GM12878 (cell line): ENCODE data around the gene KIRREL3. TPM values are rescaled to one million over a fixed set of nuclear protein-coding genes. Genes with fewer than 3 reads are reported as not detected.

ENCODE experiments used
- CREB1 ChIP-seq: IDR thresholded peaks from 2 replicates; pipeline ENCODE4 v1.6.1; 2012; ENCODE audit warnings: low read depth, mild to moderate bottlenecking, inconsistent platforms
- EP300 ChIP-seq, 2 experiments: fragments of 150-350 bp in 1 of 2; IDR thresholded peaks; 2 replicates each; pipeline ENCODE4 v1.6.1; 2011 to 2012; ENCODE audit warnings: low read depth in 2 of 2, low read length in 2 of 2, borderline replicate concordance in 1 of 2, improper control_type of control experiment in 1 of 2, inconsistent platforms in 1 of 2; ENCODE audit not compliant: control insufficient read depth in 1 of 2
- IKZF1 ChIP-seq: fragments of 450-650 bp; conservative IDR thresholded peaks from 2 replicates; pipeline ENCODE4 v1.6.1; 2017; ENCODE audit warnings: antibody characterized with exemption, mild to moderate bottlenecking
- MEF2A ChIP-seq: IDR thresholded peaks from 2 replicates; pipeline ENCODE4 v1.6.1; 2011; ENCODE audit warnings: low read depth, mild to moderate bottlenecking, low read length, moderate library complexity; ENCODE audit not compliant: insufficient read depth
- MEF2B ChIP-seq: fragments of 450-650 bp; IDR thresholded peaks from 2 replicates; pipeline ENCODE4 v1.6.1; 2018; ENCODE audit warnings: mild to moderate bottlenecking, moderate library complexity; ENCODE audit not compliant: partially characterized antibody, poor library complexity, severe bottlenecking
- MTA2 ChIP-seq: fragments of 450-650 bp; IDR thresholded peaks from 2 replicates; pipeline ENCODE4 v1.6.1; 2016; ENCODE audit warnings: low read depth, mild to moderate bottlenecking, moderate library complexity
- MTA3 ChIP-seq: IDR thresholded peaks from 2 replicates; pipeline ENCODE4 v1.6.1; 2012; ENCODE audit warnings: low read length, inconsistent platforms, borderline replicate concordance
- NKRF ChIP-seq: fragments of 450-650 bp; conservative IDR thresholded peaks from 2 replicates; pipeline ENCODE4 v1.6.1; 2017; ENCODE audit warnings: mild to moderate bottlenecking, moderate library complexity
- NR2F1 ChIP-seq: fragments of 450-650 bp; conservative IDR thresholded peaks from 2 replicates; pipeline ENCODE4 v1.6.1; 2017; ENCODE audit warnings: mild to moderate bottlenecking
- PKNOX1 ChIP-seq: fragments of 450-650 bp; IDR thresholded peaks from 2 replicates; pipeline ENCODE4 v1.6.1; 2016; ENCODE audit warnings: mild to moderate bottlenecking
- PML ChIP-seq: IDR thresholded peaks from 2 replicates; pipeline ENCODE4 v1.6.1; 2012; ENCODE audit warnings: low read length, inconsistent platforms
- RB1 ChIP-seq: fragments of 450-650 bp; formaldehyde crosslinking; IDR thresholded peaks from 2 replicates; pipeline ENCODE4 v1.6.1; 2017; ENCODE audit warnings: mild to moderate bottlenecking, borderline replicate concordance
- RUNX3 ChIP-seq: IDR thresholded peaks from 2 replicates; pipeline ENCODE4 v1.6.1; 2012; ENCODE audit warnings: low read length, inconsistent platforms
- SMC3 ChIP-seq: IDR thresholded peaks from 2 replicates; pipeline ENCODE4 v1.6.1; 2011; ENCODE audit warnings: low read length, improper control_type of control experiment, borderline replicate concordance
- YY1 ChIP-seq: IDR thresholded peaks from 2 replicates; pipeline ENCODE4 v1.6.1; 2011; ENCODE audit warnings: low read depth, mild to moderate bottlenecking, low read length
- ZBTB40 ChIP-seq: fragments of 450-650 bp; IDR thresholded peaks from 2 replicates; pipeline ENCODE4 v1.6.1; 2016; ENCODE audit warnings: mild to moderate bottlenecking, moderate library complexity, borderline replicate concordance
- ZNF384 ChIP-seq: IDR thresholded peaks from 2 replicates; pipeline ENCODE4 v1.6.1; 2012; ENCODE audit warnings: low read depth, mild to moderate bottlenecking, low read length, improper control_type of control experiment, borderline replicate concordance
- polyA plus RNA-seq, 11 experiments: library from polyadenylated mRNA; depleted of rRNA in 4 of 11; unstranded in 6 of 11; stranded (reverse) in 5 of 11; fragments of >200 nt; fragmentation: Nextera tagmentation in 4 of 11; fragmentation: Illumina TruSeq in 1 of 11; extraction: Ambion mirVana in 4 of 11; extraction: Trizol in 1 of 11; gene quantifications; 1 replicate in 1 of 11; 2 replicates in 10 of 11; pipeline versions ENCODE4 v1.2.1 to v1.2.3, GENCODE V29; 2011 to 2016; ENCODE audit warnings: inconsistent platforms in 2 of 11, missing spikeins in 2 of 11, low read depth in 1 of 11
- total RNA-seq, 4 experiments: library from RNA; depleted of rRNA in 3 of 4; stranded (reverse); fragments of >200 nt in 3 of 4; fragmentation: Illumina TruSeq in 1 of 4; extraction: Trizol in 1 of 4; gene quantifications; 2 replicates each; pipeline versions ENCODE4 v1.2.1 to v1.2.3, GENCODE V29; 2013 to 2021
- TF ChIP-seq, protein P1 (sequence below): IDR thresholded peaks from 2 replicates; pipeline ENCODE4 v1.6.1; 2012; ENCODE audit warnings: low read depth, low read length, improper control_type of control experiment
- TF ChIP-seq, protein P2 (sequence below): fragments of 150-350 bp; IDR thresholded peaks from 2 replicates; pipeline ENCODE4 v1.6.1; 2014; ENCODE audit warnings: mild to moderate bottlenecking, low read depth, low read length

Gene KIRREL3
- total and polyA plus RNA-seq, 10 of the 15 experiments (the other 5 are each of a cell fraction or from before 2014, with no cell fraction given), result under 0.01 TPM; not detected in 9

DNA sequence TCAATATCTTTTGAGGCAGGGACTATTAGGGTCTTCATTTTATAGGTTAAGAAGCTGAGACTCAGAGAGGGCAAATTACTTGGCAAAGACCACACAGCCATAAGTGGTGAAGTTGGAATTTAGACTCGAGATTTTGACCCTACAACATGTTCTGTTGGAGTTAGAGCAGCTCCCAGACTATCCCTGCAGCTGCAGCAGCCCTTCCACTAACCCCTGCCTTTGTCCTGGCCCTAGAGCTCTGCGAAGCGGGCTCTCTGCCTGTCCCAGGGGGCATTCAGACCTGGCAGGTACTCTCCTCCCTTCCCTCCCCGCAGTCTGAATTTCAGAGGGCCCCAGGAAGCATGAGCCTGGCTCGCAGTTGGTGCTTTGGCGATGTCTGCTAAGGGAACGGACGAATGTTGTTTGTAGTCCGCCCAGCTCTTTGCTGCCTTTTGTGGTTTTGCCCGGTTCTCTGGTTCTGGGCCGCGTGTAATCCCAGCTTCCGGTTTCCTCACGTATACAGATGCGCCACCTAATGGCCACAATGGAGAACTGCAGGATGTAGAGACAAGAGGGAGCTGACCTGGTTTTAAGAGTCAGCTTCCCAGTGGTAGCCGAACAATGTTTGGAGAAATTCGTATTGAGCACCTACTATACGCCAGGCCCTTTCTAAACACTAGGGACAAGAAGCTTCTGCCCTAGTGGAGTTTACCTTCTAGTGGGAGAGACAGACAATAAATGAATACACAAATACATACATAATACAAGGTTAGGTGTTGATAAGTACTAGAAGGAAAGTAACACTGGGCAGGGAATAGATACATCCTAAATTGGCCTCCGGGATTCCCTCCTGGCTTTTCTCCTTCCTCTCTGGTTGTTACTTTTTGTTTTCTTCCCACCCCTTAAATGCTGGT, 519.9 kb downstream of the KIRREL3 start (continued):
- TF ChIP-seq ZBTB40 (peak; percentile 28; the same call in 1 of the 2 replicates), NR2F1 (no peak), SMC3 (peak; percentile 87), CREB1 (0 out of 2 replicates have a peak, but pooled peaks have one; percentile 45), IKZF1 (peak; percentile 65), MEF2B (peak; percentile 66), PKNOX1 (peak; percentile 16; the same call in 1 of the 2 replicates), EP300 (IDR thresholded peaks at IDR 0.05; ENCODE audit: borderline replicate concordance in 1 of 2, control insufficient read depth in 1 of 2, low read depth in 2 of 2, low read length in 2 of 2) (no peak), NKRF (no peak), RB1 (peak; percentile 62; the same call in 1 of the 2 replicates), RUNX3 (peak; percentile 88), MTA2 (no peak), YY1 (0 out of 2 replicates have a peak, but pooled peaks have one; percentile 41), MEF2A (no peak), ZNF384 (no peak), PML (no peak), MTA3 (no peak)
- TF ChIP-seq, protein P1, sequence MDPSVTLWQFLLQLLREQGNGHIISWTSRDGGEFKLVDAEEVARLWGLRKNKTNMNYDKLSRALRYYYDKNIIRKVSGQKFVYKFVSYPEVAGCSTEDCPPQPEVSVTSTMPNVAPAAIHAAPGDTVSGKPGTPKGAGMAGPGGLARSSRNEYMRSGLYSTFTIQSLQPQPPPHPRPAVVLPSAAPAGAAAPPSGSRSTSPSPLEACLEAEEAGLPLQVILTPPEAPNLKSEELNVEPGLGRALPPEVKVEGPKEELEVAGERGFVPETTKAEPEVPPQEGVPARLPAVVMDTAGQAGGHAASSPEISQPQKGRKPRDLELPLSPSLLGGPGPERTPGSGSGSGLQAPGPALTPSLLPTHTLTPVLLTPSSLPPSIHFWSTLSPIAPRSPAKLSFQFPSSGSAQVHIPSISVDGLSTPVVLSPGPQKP, result peak; percentile 97
- TF ChIP-seq, protein P2, sequence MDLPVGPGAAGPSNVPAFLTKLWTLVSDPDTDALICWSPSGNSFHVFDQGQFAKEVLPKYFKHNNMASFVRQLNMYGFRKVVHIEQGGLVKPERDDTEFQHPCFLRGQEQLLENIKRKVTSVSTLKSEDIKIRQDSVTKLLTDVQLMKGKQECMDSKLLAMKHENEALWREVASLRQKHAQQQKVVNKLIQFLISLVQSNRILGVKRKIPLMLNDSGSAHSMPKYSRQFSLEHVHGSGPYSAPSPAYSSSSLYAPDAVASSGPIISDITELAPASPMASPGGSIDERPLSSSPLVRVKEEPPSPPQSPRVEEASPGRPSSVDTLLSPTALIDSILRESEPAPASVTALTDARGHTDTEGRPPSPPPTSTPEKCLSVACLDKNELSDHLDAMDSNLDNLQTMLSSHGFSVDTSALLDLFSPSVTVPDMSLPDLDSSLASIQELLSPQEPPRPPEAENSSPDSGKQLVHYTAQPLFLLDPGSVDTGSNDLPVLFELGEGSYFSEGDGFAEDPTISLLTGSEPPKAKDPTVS, result no peak
